DOHH2 (cell line): ENCODE data around the gene TET2.

ENCODE experiments used
- H3F3A ChIP-seq: fragments of 200-600 bp; sonication (generic), shearing (Covaris generic); 2 replicates; pipeline ENCODE4 v1.6.0; 2016; ENCODE audit warnings: antibody characterized with exemption, mild to moderate bottlenecking; ENCODE audit not compliant: control insufficient read depth, insufficient read depth
- H3K27ac ChIP-seq: fragments of 200-600 bp; sonication (generic); 2 replicates; pipeline ENCODE4 v1.5.1; 2014; ENCODE audit warnings: low read depth, mild to moderate bottlenecking, low read length, moderate library complexity
- H3K27me3 ChIP-seq: fragments of 200-600 bp; sonication (generic); 2 replicates; pipeline ENCODE4 v1.6.1; 2014; ENCODE audit warnings: mild to moderate bottlenecking, low read length, mixed read lengths; ENCODE audit not compliant: control insufficient read depth
- H3K36me3 ChIP-seq: fragments of 200-600 bp; sonication (generic); 2 replicates; pipeline ENCODE4 v1.6.1; 2014; ENCODE audit warnings: mild to moderate bottlenecking, low read length, moderate library complexity, mixed read lengths; ENCODE audit not compliant: control insufficient read depth
- H3K4me1 ChIP-seq: fragments of 200-600 bp; sonication (generic); 2 replicates; pipeline ENCODE4 v1.6.1; 2014; ENCODE audit warnings: mild to moderate bottlenecking, low read length, mixed read lengths; ENCODE audit not compliant: control insufficient read depth
- H3K4me2 ChIP-seq: fragments of 200-600 bp; sonication (generic); 2 replicates; pipeline ENCODE4 v1.6.0; 2014; ENCODE audit warnings: mild to moderate bottlenecking, low read length, moderate library complexity
- H3K4me3 ChIP-seq: fragments of 200-600 bp; sonication (generic); 2 replicates; pipeline ENCODE4 v1.5.1; 2014; ENCODE audit warnings: mild to moderate bottlenecking, low read length, mixed read lengths
- H3K79me2 ChIP-seq: fragments of 200-600 bp; sonication (generic); 2 replicates; pipeline ENCODE4 v1.6.1; 2014; ENCODE audit warnings: mild to moderate bottlenecking, low read length, mixed read lengths; ENCODE audit not compliant: control insufficient read depth
- H3K9me2 ChIP-seq: fragments of 200-600 bp; sonication (generic); replicated peaks from 2 replicates; pipeline ENCODE4 v1.6.1; 2014; ENCODE audit warnings: mild to moderate bottlenecking, low read length, mixed read lengths; ENCODE audit not compliant: control insufficient read depth
- H3K9me3 ChIP-seq: fragments of 200-600 bp; sonication (generic); 2 replicates; pipeline ENCODE4 v1.6.1; 2014; ENCODE audit warnings: antibody characterized with exemption, low read length, mixed read lengths; ENCODE audit not compliant: control insufficient read depth, insufficient read depth
- H4K20me1 ChIP-seq: fragments of 200-600 bp; sonication (generic); 2 replicates; pipeline ENCODE4 v1.6.0; 2014; ENCODE audit warnings: low read depth, mild to moderate bottlenecking, antibody characterized with exemption, low read length, moderate library complexity; ENCODE audit not compliant: control insufficient read depth, insufficient read depth
- EZH2phosphoT487 ChIP-seq: fragments of 200-600 bp; sonication (generic); IDR thresholded peaks from 2 replicates; pipeline ENCODE4 v1.6.1; 2017; ENCODE audit warnings: borderline replicate concordance, mild to moderate bottlenecking, antibody characterized with exemption, low read length, moderate library complexity, mixed read lengths
- TF ChIP-seq, protein P1 (sequence below): fragments of 200-600 bp; sonication (generic); IDR thresholded peaks from one replicate; pipeline ENCODE4 v1.5.1; 2014; ENCODE audit warnings: antibody characterized with exemption, mild to moderate bottlenecking, low read depth, low read length; ENCODE audit not compliant: poor library complexity, severe bottlenecking

The TET2 gene

DNA sequence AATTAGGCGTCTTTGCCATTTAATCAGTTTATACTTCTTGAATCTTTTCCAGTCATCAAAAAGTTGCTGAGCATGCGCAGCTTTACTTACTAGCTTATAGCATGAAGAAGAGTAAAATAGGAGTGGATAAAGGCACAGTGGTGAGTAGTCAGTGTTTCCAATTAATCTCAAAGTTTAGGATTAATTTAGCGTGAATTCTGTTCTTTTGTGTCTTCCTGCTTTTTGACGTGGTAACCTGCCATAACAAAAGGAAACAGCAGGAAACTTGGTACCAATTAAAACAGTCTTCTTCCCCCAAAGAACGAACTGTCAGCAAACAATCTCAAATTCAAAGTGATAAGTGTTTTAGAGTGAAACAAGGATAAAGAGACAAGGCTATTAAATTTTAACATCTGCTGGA, 61.9 kb downstream of the TET2 start:
- no peaks in the 10 kb centered on the region for H3K36me3 ChIP-seq
- no peaks in the 10 kb centered on the region for H3K9me2 ChIP-seq
- no peak overlapping the region for H3K4me2 ChIP-seq
- no peak overlapping the region for H3K27ac ChIP-seq
- no peaks in the 10 kb centered on the region for H3K4me1 ChIP-seq
- TF ChIP-seq, protein P1, sequence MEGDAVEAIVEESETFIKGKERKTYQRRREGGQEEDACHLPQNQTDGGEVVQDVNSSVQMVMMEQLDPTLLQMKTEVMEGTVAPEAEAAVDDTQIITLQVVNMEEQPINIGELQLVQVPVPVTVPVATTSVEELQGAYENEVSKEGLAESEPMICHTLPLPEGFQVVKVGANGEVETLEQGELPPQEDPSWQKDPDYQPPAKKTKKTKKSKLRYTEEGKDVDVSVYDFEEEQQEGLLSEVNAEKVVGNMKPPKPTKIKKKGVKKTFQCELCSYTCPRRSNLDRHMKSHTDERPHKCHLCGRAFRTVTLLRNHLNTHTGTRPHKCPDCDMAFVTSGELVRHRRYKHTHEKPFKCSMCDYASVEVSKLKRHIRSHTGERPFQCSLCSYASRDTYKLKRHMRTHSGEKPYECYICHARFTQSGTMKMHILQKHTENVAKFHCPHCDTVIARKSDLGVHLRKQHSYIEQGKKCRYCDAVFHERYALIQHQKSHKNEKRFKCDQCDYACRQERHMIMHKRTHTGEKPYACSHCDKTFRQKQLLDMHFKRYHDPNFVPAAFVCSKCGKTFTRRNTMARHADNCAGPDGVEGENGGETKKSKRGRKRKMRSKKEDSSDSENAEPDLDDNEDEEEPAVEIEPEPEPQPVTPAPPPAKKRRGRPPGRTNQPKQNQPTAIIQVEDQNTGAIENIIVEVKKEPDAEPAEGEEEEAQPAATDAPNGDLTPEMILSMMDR, result no peak
- TF ChIP-seq EZH2phosphoT487, result no peak
- H3K9me3 ChIP-seq, result no peaks in the 10 kb centered on the region
- H4K20me1 ChIP-seq, result no peaks in the 10 kb centered on the region
- H3K79me2 ChIP-seq, result no peaks in the 10 kb centered on the region
- H3K4me3 ChIP-seq, result no peak overlapping the region
- no peaks in the 10 kb centered on the region for H3F3A ChIP-seq
- H3K27me3 ChIP-seq, result no peaks in the 10 kb centered on the region

DNA sequence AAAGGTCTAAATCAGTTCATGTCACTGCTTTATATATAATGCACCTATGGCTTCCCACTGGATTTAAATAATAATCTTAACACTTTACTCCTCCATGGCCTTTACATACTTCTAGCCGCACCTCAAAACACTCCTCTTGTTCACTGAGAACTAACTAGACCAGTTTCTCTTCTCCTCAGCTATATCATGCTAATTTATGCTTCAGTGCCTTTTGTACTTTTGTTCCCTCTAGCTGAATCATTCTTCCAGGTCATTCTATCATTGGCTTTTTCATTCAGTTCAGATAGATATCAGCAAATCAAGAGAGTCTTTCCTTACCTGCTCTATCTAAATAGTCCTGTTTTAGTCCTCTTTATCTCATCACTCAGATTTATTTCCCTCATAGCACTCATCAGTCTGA, 64.2 kb downstream of the TET2 start:
- Histone ChIP-seq H3K79me2 (no peaks in the 10 kb centered on the region), H3K27me3 (no peaks in the 10 kb centered on the region), H3K36me3 (no peaks in the 10 kb centered on the region), H3K4me1 (no peaks in the 10 kb centered on the region), H4K20me1 (no peaks in the 10 kb centered on the region), H3K4me2 (no peak overlapping the region), H3K9me2 (no peaks in the 10 kb centered on the region), H3K4me3 (no peak overlapping the region), H3F3A (no peaks in the 10 kb centered on the region), H3K9me3 (no peaks in the 10 kb centered on the region), H3K27ac (no peak overlapping the region)
- TF ChIP-seq, protein P1, result no peak
- TF ChIP-seq EZH2phosphoT487, result no peak

DNA sequence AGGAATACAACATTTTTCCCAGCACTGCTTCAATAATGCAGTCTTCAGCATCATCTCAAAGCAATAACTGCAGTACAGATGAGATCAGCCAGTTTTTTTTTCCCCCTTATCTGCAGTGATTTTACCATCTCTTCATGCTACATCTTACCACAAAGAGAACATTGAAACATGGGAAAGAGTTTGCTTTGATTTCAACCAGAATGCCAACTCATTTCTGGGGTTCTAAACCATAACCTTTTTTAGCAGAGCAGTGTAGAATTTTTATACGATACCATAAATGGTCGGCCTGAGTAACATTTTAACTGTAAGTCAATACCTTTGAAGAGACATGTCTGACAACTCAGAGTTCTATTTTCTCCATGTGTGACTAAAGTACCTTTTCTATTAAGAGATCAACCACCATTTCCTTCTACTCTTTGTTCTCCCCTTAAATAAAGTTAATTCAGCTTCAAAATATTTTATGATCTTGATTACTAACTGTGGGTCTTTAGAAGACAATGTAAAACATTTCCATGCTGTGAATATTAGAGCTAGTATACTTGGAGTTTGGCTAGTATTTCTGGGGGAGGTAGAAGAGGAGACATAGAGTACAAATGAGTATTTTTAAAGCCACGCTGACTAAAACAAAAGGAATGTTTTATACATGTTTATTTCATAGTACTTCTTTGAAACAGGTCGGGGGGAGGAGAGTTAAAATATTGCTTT, 69.1 kb downstream of the TET2 start:
- H3K9me3 ChIP-seq, result no peaks in the 10 kb centered on the region
- H3K4me1 ChIP-seq, result no peaks in the 10 kb centered on the region
- no peaks in the 10 kb centered on the region for H3K79me2 ChIP-seq
- no peaks in the 10 kb centered on the region for H3K9me2 ChIP-seq
- no peaks in the 10 kb centered on the region for H4K20me1 ChIP-seq
- TF ChIP-seq, protein P1, result no peak
- no peak for TF ChIP-seq EZH2phosphoT487
- no peaks in the 10 kb centered on the region for H3K27me3 ChIP-seq
- no peaks in the 10 kb centered on the region for H3K36me3 ChIP-seq
- no peak overlapping the region for H3K27ac ChIP-seq
- H3K4me3 ChIP-seq, result no peak overlapping the region
- no peak overlapping the region for H3K4me2 ChIP-seq
- no peaks in the 10 kb centered on the region for H3F3A ChIP-seq
